Activated CD4-positive, CD25-positive, alpha-beta regulatory T cell treated with anti-CD3 and anti-CD28 coated beads, Interleukin-2, amount 50 U/mL, for 72 hours (primary cell): ENCODE data around the gene MUC4.
"Not testable (repeated sequence)": the region's sequence is repeated elsewhere in the genome, so short reads cannot be mapped to it uniquely, and the experiment has no call there.

Experiments used
- DNase-seq: peaks from one replicate; pipeline ENCODE4 v3.0.0; 2021

Gene MUC4

GRCh38 chr3:195810455-195810845 is 1.3 kb downstream of the MUC4 start:
- DNase-seq: no peak

DNA sequence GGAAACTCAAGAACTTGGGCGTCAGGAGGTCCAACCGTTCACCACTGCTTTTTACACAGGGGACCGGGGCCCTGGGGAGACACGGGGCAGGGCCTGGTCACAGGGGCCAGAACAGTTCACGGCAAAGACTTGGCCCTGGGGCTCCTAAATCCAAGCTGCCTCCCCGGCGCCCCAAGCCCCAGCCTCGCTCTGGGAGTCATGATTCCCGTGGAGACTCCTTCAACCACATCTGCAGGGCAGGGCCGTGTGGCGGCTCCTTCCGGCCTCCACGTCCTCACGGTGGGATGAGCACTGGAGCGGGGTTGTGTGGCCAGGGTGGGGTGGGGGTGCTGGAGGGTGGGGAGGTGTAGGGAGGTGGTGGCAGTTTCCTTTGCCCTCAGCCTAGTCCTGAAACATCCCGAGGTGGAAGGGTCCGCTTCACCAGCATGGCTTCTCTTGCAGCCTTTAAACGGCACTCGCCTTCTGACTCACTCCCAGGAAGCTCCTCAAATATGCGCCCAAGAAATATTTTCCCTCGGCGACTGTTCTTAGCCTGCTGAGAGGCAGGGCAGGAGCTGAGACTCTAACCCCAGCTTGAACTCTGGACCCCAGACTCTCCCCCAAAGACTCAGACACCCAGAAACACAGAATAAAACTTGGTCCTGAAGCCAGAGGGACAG is 1.8 kb downstream of the MUC4 start:
- DNase-seq: no peak

DNA sequence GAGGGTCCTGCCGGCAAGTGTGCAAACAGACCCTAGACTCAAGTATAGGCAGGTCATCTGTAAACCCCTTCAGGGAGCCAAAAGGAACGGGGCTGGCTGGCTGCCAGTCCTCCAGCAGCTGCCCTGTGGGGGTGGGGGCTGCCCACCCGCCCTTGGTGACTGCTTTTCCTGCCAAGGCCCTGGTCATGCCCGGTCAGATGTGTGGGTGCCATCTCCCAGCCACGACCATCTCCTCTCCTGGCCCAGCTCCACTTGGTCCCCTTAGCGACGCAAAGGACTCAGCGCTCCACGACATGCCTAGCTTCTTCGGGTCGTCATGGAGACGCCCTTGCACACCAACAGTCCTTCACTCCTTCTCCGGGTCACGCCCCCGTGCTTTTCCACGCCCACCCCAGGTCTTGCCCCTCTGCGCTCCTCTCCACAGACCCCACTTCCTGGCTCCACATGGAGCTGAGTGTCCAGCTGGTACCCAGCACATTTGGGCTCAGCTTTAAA is 2.4 kb downstream of the MUC4 start:
- DNase-seq: no peak

- no peak for DNase-seq
Measured at GRCh38 chr3:195808741-195809290, 2.9 kb downstream of the MUC4 start.

- no peak for DNase-seq
Measured at GRCh38 chr3:195807681-195808121, 4.0 kb downstream of the MUC4 start.

- DNase-seq: no peak
Measured at GRCh38 chr3:195806916-195807231, 4.9 kb downstream of the MUC4 start.

- DNase-seq: no peak
Measured at GRCh38 chr3:195806211-195806915, 5.4 kb downstream of the MUC4 start.

DNA sequence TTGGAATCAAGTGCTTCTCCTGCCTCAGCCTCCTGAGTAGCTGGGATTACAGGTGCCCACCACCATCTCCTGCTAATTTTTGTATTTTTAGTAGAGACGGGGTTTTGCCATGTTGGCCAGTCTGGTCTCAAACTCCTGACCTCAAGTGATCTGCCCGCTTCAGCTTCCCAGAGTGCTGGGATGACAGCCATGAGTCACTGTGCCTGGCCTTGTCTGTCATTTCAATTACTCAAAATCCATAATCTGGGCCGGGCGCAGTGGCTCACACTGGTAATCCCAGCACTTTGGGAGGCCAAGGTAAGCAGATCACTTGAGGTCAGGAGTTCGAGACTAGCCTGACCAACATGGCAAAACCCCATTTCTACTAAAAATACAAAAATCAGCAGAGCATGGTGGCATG is 6.1 kb downstream of the MUC4 start:
- not testable (repeated sequence) for DNase-seq

DNA sequence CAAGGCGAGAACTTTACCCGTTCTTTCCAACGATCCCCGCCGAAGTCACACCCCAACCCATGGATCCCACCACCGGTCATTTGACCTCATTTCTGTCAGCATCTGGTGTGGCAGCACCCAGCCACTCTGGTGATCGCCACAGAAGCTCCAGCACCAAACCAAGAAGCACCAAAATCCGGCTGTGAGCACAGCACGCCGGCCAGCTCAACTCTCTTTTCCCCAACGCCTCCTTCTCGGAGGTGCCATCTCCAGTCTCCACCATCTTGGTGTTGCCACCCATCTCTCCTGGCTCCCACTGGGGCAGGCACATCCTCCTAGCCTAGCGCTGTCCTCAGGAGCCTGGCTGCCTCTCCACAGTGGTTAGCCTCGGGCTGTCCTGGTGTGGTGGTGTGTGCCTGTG is 6.5 kb downstream of the MUC4 start:
- DNase-seq: no peak

DNA sequence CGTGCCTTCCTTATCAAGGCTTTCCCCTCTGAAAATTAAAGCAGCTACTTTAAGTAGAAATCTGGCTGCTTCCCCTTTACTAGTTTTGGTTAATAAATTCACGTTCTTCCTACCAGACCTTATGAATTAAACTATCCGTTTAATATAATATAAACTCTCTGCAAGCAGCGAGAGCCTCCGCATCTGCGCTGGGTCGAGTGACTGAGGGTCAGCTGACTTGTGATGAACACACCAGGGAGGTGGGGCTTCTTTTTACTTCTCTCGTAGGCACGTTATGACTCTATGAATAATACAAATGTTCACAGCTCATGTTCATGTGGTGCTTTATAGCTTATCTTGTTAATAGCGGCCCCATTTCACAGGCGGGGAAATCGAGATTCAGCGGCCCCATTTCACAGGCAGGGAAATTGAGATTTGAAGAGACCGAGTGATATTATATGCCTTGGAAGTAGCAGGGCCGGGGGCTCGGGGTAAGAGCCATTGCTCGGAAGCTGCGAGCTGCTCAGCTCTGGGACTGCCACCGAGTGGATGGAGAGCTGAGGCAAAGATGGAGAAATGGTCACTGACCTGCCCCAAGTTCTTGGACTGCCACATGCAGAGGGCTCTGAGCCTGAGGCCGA is 8.3 kb downstream of the MUC4 start:
- no peak for DNase-seq

GRCh38 chr3:195802795-195803194 is 8.9 kb downstream of the MUC4 start:
- DNase-seq: no peak

DNA sequence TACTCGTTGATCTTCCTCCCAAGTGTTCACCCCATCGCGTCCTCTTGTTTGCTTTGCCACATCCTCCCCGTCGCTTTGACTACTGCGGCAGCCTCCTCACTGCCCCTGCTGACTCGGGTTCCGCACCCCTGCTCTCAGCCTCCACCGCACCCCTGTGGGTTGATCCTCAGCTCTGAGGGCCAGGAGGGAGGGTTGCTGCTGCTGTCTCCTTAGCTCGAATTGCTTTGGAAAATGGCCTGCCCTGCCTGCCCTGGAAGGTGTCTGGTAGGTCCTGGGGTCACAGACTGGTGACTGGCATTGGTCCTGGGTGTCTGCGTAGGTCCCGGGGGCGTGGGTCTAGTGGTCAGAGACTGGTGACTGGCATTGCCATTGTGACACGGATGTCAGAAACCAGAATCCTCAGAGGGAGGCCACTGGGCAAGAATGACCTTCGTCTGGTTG is 9.4 kb downstream of the MUC4 start:
- DNase-seq: no peak

- DNase-seq: no peak
Measured at GRCh38 chr3:195801251-195802183, 10.2 kb downstream of the MUC4 start.

DNA sequence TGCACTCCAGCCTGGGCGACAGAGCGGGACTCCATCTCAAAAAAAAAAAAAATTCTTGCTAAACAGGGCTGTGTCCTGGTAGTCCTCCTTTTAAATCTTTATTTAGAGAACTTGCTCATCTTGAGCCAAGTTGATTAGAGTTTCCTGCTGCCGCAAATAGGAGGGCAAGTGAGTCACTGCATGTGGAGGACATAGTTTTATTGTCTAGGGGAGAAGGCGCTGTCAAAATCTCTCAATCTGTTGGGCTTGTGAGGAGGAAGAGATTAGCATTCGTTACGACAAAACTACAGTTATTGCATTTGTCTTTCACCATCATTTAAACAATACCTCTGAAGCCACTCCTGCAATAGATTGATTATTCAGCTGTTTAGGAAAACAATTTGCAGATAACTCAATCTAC is 11.5 kb downstream of the MUC4 start:
- no peak for DNase-seq

DNA sequence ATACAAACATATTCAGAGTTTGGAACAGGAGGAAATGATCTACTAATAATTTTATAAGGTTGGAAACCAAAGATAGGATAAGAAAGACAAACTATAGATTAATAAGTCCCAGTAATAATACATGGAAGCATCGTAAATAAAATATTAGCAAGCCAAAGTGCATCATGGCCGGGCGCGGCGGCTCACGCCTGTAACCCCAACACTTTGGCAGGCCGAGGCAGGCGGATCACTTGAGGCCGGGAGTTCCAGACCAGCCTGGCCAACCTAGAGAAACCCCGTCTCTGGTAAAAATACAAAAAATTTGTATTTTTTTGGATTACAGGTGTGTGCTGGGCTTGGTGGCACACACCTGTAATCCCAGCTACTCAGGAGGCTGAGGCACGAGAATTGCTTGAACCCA is 14.9 kb downstream of the MUC4 start:
- no peak for DNase-seq

- no peak for DNase-seq
Measured at GRCh38 chr3:195794708-195795107, 17.0 kb downstream of the MUC4 start.

DNA sequence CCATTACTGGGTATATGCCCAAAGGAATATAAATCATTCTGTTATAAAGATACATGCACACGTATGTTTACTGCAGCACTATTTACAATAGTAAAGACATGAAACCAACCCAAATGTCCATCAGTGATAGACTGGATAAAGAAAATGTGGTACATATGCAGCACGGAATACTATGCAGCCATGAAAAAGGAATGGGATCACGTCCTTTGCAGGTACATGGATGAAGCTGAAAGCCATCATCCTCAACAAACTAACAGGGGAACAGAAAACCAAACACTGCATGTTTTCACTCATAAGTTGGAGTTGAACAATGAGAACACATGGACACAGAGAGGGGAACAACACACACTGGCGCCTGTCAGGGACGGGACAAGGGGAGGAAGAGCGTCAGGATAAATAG is 19.1 kb downstream of the MUC4 start:
- DNase-seq: not testable (repeated sequence)

- DNase-seq: no peak
Measured at GRCh38 chr3:195790901-195791300, 20.8 kb downstream of the MUC4 start.

DNA sequence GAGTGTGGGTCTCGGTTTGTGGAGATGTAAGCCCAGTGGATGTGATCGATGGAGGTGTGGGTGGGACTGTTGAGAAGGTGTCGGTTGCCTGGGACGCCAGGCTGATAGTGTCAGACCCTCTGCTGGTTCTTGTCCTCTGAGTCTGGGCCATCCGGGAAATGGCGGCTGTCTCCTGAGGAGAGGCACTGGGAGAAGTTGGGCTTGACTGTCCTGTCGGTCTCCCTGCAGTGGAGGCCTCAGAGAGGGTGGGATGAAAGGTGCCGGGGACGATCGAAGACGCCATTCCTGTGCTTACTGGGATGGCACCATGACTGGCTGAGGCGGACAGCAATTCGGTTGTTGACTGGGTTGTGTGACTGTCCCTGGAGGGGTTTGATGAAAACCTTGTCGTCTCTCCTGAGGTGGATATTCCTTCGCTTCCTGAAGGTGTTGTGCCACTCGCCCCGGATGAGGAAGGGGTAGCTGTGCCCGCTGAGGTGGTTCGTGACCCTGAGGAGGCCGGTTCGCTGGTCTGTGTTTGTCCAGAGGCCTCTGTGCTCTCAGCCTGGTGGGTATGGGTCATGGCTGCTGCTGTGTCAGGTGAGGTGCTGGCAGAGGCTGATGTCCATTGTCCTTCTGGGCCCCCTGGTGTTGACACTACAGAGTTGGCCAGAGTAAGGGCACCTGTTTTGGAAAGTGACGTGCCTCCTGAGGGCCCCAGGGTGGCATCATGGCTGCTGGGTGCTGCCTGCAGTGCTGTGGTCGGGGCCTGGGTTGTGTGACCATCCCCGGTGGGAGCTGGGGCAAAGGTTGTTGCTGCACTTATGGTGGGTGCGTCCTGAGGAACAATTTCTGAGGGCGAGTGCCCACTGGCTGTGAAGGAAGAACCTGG is 22.8 kb downstream of the MUC4 start:
- no peak for DNase-seq

DNA sequence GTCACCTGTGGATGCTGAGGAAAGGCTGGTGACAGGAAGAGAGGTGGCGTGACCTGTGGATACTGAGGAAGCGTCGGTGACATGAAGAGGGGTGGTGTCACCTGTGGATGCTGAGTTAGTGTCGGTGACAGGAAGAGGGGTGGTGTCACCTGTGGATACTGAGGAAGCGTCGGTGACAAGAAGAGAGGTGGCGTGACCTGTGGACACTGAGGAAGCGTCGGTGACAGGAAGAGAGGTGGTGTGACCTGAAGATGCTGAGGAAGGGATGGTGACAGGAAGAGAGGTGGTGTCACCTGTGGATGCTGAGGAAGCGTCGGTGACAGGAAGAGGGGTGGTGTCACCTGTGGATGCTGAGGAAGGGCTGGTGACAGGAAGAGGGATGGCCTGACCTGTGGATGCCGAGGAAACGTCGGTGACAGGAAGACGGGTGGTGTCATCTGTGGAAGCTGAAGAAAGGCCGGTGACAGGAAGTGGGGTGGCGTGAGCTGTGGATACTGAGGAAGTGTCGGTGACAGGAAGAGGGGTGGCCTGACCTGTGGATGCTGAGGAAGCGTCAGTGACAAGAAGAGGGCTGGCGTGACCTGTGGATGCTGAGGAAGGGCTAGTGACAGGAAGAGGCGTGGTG is 25.8 kb downstream of the MUC4 start:
- DNase-seq: not testable (repeated sequence)

DNA sequence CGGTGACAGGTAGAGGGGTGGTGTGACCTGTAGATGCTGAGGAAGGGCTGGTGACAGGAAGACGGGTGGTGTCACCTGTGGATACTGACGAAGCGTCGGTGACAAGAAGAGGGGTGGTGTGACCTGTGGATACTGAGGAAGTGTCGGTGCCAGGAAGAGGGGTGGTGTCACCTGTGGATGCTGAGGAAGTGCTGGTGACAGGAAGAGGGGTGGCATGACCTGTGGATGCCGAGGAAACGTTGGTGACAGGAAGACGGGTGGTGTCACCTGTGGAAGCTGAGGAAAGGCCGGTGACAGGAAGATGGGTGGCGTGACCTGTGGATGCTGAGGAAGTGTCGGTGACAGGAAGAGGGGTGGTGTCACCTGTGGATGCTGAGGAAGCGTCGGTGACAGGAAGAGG is 27.7 kb downstream of the MUC4 start:
- DNase-seq: not testable (repeated sequence)
